HCT116 (cell line): Measurements from ENCODE around the gene SCN10A. TPM values are rescaled to one million over a fixed set of nuclear protein-coding genes. Genes with fewer than 3 reads are reported as not detected.

ENCODE experiments used
- ATAC-seq: fragments of 200-7000 bp; cut with Tn5 transposase; 2 replicates; pipeline ENCODE4 v1.9.1; 2020; ENCODE audit warnings: mild to moderate bottlenecking, moderate library complexity
- BruUV-seq: library from RNA; stranded (reverse); fragments of 400-500 nt; replicated peaks from 2 replicates; lab custom pipeline; 2021; lab: Mats Ljungman, UMichigan
- CTCF ChIA-PET: fragments of 300-600 bp; sonication (Branson Sonifier 250); formaldehyde crosslinking; loops from one replicate; lab custom pipeline; 2021; ENCODE audit warnings: antibody characterized with exemption; lab: Charles Lee
- POLR2A ChIA-PET: fragments of 300-600, 350-600 bp; sonication (Branson Sonifier 250); formaldehyde crosslinking; loops from one replicate; lab custom pipeline; 2021; ENCODE audit warnings: antibody characterized with exemption; lab: Charles Lee
- RAD21 ChIA-PET, 2 experiments: fragments of 300-600 bp; sonication (Branson Sonifier 250); formaldehyde crosslinking; loops; one replicate each; lab custom pipeline; 2023; ENCODE audit warnings: low total read pairs in 2 of 2; ENCODE audit not compliant: uncharacterized antibody in 2 of 2, unreplicated experiment in 2 of 2, low non-redundant PET in 1 of 2; lab: Charles Lee
- DNase-seq: peaks from one replicate; pipeline ENCODE4 v3.0.0-alpha.2; 2010; ENCODE audit warnings: low read depth, low spot score
- H2AFZ ChIP-seq: fragments of 200-600 bp; shearing (Covaris generic), sonication (generic); 2 replicates; pipeline ENCODE4 v1.6.1; 2017; ENCODE audit warnings: low read depth, mixed run types, mixed read lengths, antibody characterized with exemption, low read length; ENCODE audit not compliant: poor library complexity, severe bottlenecking
- H3K27ac ChIP-seq: 2 replicates; pipeline ENCODE4 v1.5.1; 2012; ENCODE audit warnings: low read depth, low read length
- H3K27me3 ChIP-seq: fragments of 200-600 bp; sonication (generic); 2 replicates; pipeline ENCODE4 v1.6.1; 2016; ENCODE audit warnings: mixed run types, low read length, mixed read lengths; ENCODE audit not compliant: insufficient read depth
- H3K36me3 ChIP-seq, 2 experiments: fragments of 200-500 bp in 1 of 2; fragments of 200-600 bp in 1 of 2; sonication (Bioruptor generic) in 1 of 2; sonication (generic) in 1 of 2; 2 replicates each; pipeline versions ENCODE4 v1.5.1 to v1.6.1; 2014 to 2016; ENCODE audit warnings: low read length in 2 of 2, inconsistent platforms in 1 of 2, mixed read lengths in 1 of 2, mixed run types in 1 of 2; ENCODE audit not compliant: insufficient read depth in 2 of 2, control insufficient read depth in 1 of 2
- H3K4me1 ChIP-seq, 2 experiments: fragments of 200-600 bp in 1 of 2; sonication (generic) in 1 of 2; 2 replicates each; pipeline versions ENCODE4 v1.5.1 to v1.6.1; 2012 to 2017; ENCODE audit warnings: low read length in 2 of 2, inconsistent platforms in 1 of 2, mild to moderate bottlenecking in 1 of 2, mixed read lengths in 1 of 2, mixed run types in 1 of 2, moderate library complexity in 1 of 2; ENCODE audit not compliant: insufficient read depth in 2 of 2, control insufficient read depth in 1 of 2
- H3K4me2 ChIP-seq: fragments of 200-600 bp; sonication (generic); 2 replicates; pipeline ENCODE4 v1.6.1; 2017; ENCODE audit warnings: mixed run types, low read length, mixed read lengths
- H3K4me3 ChIP-seq, 2 experiments: fragments of 200-600 bp in 1 of 2; sonication (generic) in 1 of 2; replicated peaks in 1 of 2; 2 replicates each; pipeline ENCODE4 v1.5.1; 2011 to 2016; ENCODE audit warnings: low read length in 2 of 2, control low read depth in 1 of 2, low read depth in 1 of 2, mild to moderate bottlenecking in 1 of 2, mixed read lengths in 1 of 2, mixed run types in 1 of 2
- H3K79me2 ChIP-seq: fragments of 200-600 bp; sonication (generic); 2 replicates; pipeline ENCODE4 v1.6.1; 2017; ENCODE audit warnings: mild to moderate bottlenecking, mixed run types, low read length, moderate library complexity, mixed read lengths; ENCODE audit not compliant: insufficient read depth
- H3K9ac ChIP-seq: fragments of 200-600 bp; sonication (generic); 2 replicates; pipeline ENCODE4 v1.6.1; 2016; ENCODE audit warnings: low read length, mixed read lengths
- H3K9me2 ChIP-seq: fragments of 200-600 bp; sonication (generic), shearing (Covaris generic); 2 replicates; pipeline ENCODE4 v1.6.1; 2017; ENCODE audit warnings: mixed run types, mild to moderate bottlenecking, moderate library complexity; ENCODE audit not compliant: insufficient read depth
- H3K9me3 ChIP-seq, 2 experiments: fragments of 200-500 bp in 1 of 2; fragments of 200-600 bp in 1 of 2; sonication (Bioruptor generic) in 1 of 2; sonication (generic) in 1 of 2; 2 replicates each; pipeline ENCODE4 v1.6.1; 2014 to 2017; ENCODE audit warnings: low read length in 2 of 2, mixed read lengths in 2 of 2, inconsistent platforms in 1 of 2, low read depth in 1 of 2, mild to moderate bottlenecking in 1 of 2, mixed run types in 1 of 2, moderate library complexity in 1 of 2; ENCODE audit not compliant: control insufficient read depth in 1 of 2, insufficient read depth in 1 of 2
- H4K20me1 ChIP-seq: fragments of 200-600 bp; sonication (generic), shearing (Covaris generic); 2 replicates; pipeline ENCODE4 v1.6.1; 2017; ENCODE audit warnings: mixed run types, mild to moderate bottlenecking, moderate library complexity; ENCODE audit not compliant: insufficient read depth
- EZH2phosphoT487 ChIP-seq: fragments of 200-600 bp; IDR thresholded peaks from 2 replicates; pipeline ENCODE4 v1.6.1; 2018; ENCODE audit warnings: antibody characterized with exemption, borderline replicate concordance
- FOSL1 ChIP-seq: IDR thresholded peaks from 2 replicates; pipeline ENCODE4 v1.6.1; 2012; ENCODE audit warnings: low read depth
- POLR2A ChIP-seq: IDR thresholded peaks from 2 replicates; pipeline ENCODE4 v1.7.0; 2011; ENCODE audit warnings: borderline replicate concordance; ENCODE audit not compliant: insufficient read depth, insufficient read length; ENCODE audit errors: extremely low read depth
- ZFX ChIP-seq: fragments of 450-650 bp; IDR thresholded peaks from 2 replicates; pipeline ENCODE4 v1.6.1; 2017
- intact Hi-C: fragments of 100-400 bp; cut with micrococcal nuclease; formaldehyde crosslinking; loops from 2 replicates; pipeline ENCODE4 v1.10.0; 2022
- total RNA-seq: library from RNA; stranded (reverse); gene quantifications from one replicate; pipeline ENCODE4 v1.2.1, GENCODE V29; 2021; ENCODE audit not compliant: unreplicated experiment
- TF ChIP-seq, protein P1 (sequence below): IDR thresholded peaks from 2 replicates; pipeline ENCODE4 v1.6.1; 2012; ENCODE audit warnings: low read depth
- TF ChIP-seq, protein P2 (sequence below), 3 experiments: fragments of 200-600 bp in 1 of 3; sonication (generic) in 1 of 3; IDR thresholded peaks in 2 of 3; conservative IDR thresholded peaks in 1 of 3; 2 replicates each; pipeline ENCODE4 v1.5.1; 2012 to 2017; ENCODE audit warnings: low read depth in 2 of 3, low read length in 2 of 3, antibody characterized with exemption in 1 of 3, borderline replicate concordance in 1 of 3, control low read depth in 1 of 3, mild to moderate bottlenecking in 1 of 3, mixed read lengths in 1 of 3, mixed run types in 1 of 3, moderate library complexity in 1 of 3; ENCODE audit not compliant: insufficient read depth in 1 of 3

The SCN10A gene
- total RNA-seq, 1 experiment from 2014 or later = not detected

DNA sequence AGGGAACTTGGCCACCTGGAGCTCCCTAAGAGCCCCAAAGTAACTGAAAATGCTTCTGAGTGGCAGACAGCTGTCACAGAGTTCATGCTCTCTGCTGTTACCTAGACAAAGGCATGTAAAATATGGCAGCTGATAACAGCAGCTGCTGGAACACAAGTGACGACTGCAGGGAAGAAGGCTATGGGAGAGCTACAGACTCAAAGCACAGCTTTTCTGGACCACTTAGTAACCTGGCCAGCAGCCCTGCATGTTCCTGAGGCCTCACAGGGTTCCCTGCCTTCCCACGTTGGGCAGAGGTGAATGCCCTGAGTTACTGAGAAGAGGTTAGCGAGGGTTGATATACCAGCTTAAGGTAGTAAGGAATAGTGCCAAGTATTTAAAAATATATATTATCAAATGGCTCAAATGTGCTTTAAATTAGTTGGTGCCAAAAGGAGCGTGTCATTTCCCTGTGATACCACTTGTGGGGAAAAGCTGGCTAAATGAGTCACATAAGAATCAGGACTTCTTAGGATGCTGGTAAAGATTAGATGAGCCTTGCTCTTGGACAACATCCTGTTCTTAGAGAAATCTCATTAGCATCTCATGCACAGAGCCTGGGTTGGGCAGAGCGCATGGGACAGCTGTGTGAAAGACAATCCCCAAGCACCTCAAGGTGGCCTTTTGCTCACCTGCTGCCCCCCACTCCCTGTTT lies 90.1 kb downstream of the SCN10A start:
- H3K27ac ChIP-seq = no peak overlapping the region
- DNase-seq (no peak), ATAC-seq (no peak)
- no peaks in the 10 kb centered on the region for H3K9me2 ChIP-seq
- H3K4me1 ChIP-seq = peaks cover 6 to 9% of the 10 kb centered on the region in 2 experiments; a peak in 2 of 4 replicates
- no peak overlapping the region for H3K4me3 ChIP-seq
- H3K36me3 ChIP-seq = no peaks in the 10 kb centered on the region
- TF ChIP-seq, protein P1, sequence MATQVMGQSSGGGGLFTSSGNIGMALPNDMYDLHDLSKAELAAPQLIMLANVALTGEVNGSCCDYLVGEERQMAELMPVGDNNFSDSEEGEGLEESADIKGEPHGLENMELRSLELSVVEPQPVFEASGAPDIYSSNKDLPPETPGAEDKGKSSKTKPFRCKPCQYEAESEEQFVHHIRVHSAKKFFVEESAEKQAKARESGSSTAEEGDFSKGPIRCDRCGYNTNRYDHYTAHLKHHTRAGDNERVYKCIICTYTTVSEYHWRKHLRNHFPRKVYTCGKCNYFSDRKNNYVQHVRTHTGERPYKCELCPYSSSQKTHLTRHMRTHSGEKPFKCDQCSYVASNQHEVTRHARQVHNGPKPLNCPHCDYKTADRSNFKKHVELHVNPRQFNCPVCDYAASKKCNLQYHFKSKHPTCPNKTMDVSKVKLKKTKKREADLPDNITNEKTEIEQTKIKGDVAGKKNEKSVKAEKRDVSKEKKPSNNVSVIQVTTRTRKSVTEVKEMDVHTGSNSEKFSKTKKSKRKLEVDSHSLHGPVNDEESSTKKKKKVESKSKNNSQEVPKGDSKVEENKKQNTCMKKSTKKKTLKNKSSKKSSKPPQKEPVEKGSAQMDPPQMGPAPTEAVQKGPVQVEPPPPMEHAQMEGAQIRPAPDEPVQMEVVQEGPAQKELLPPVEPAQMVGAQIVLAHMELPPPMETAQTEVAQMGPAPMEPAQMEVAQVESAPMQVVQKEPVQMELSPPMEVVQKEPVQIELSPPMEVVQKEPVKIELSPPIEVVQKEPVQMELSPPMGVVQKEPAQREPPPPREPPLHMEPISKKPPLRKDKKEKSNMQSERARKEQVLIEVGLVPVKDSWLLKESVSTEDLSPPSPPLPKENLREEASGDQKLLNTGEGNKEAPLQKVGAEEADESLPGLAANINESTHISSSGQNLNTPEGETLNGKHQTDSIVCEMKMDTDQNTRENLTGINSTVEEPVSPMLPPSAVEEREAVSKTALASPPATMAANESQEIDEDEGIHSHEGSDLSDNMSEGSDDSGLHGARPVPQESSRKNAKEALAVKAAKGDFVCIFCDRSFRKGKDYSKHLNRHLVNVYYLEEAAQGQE = no peak
- TF ChIP-seq ZFX = no peak
- TF ChIP-seq FOSL1 = no peak
- TF ChIP-seq EZH2phosphoT487 = no peak
- TF ChIP-seq POLR2A = no peak
- TF ChIP-seq, protein P2, sequence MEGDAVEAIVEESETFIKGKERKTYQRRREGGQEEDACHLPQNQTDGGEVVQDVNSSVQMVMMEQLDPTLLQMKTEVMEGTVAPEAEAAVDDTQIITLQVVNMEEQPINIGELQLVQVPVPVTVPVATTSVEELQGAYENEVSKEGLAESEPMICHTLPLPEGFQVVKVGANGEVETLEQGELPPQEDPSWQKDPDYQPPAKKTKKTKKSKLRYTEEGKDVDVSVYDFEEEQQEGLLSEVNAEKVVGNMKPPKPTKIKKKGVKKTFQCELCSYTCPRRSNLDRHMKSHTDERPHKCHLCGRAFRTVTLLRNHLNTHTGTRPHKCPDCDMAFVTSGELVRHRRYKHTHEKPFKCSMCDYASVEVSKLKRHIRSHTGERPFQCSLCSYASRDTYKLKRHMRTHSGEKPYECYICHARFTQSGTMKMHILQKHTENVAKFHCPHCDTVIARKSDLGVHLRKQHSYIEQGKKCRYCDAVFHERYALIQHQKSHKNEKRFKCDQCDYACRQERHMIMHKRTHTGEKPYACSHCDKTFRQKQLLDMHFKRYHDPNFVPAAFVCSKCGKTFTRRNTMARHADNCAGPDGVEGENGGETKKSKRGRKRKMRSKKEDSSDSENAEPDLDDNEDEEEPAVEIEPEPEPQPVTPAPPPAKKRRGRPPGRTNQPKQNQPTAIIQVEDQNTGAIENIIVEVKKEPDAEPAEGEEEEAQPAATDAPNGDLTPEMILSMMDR (IDR thresholded peaks at IDR 0.05 in 2 of 3, conservative IDR thresholded peaks at IDR 0.05 in 1 of 3; ENCODE audit: borderline replicate concordance in 1 of 3, insufficient read depth in 1 of 3, low read depth in 2 of 3, low read length in 2 of 3) = no peak
- ChIA-PET RAD21 (no interaction called here), CTCF (no interaction called here), POLR2A (no interaction called here)
- no peak overlapping the region for H3K9ac ChIP-seq
- intact Hi-C loops = no loop called here
- no peak overlapping the region for H3K4me2 ChIP-seq
- peaks cover 33% of the 10 kb centered on the region; the same call in 1 of the 2 replicates for H3K27me3 ChIP-seq
- no peaks in the 10 kb centered on the region for H4K20me1 ChIP-seq
- no TSS peak for BruUV-seq
- no peaks in the 10 kb centered on the region for H3K79me2 ChIP-seq
- H2AFZ ChIP-seq = no peak overlapping the region
- no peaks in the 10 kb centered on the region for H3K9me3 ChIP-seq
